ENCODE data around the gene ENAM.
A peak's percentile ranks its signal among the peaks of the same experiment; 100 is the strongest.

ENAM gene

GRCh38 chr4:70628444-70628843 lies at the start of gene ENAM:
TSS of gene ENAM (plus strand) at chr4:70628744. CDS start at chr4:70629501, 757 bp downstream.
- no peak for ATAC-seq
- no peaks in the 10 kb centered on the region for H3K4me1 Mint-ChIP-seq
- H3K27ac Mint-ChIP-seq, result peak within 1 kb of the TSS; percentile 47
- H3K36me3 Mint-ChIP-seq, result no peaks in the 10 kb centered on the region
- H3K27me3 Mint-ChIP-seq, result no peaks in the 10 kb centered on the region
- no peaks in the 10 kb centered on the region for H3K9me3 Mint-ChIP-seq
- no peak within 1 kb of the TSS for H3K4me3 Mint-ChIP-seq

GRCh38 chr4:70581980-70582379 lies 46.6 kb upstream of the ENAM start:
- Mint-ChIP-seq H3K9me3 (no peaks in the 10 kb centered on the region), H3K4me3 (no peak overlapping the region), H3K4me1 (no peaks in the 10 kb centered on the region), H3K27me3 (peaks cover 7% of the 10 kb centered on the region), H3K36me3 (no peaks in the 10 kb centered on the region), H3K27ac (no peak overlapping the region)
- no peak for ATAC-seq

GRCh38 chr4:70583952-70584834 lies 44.4 kb upstream of the ENAM start:
- Mint-ChIP-seq H3K9me3 (no peaks in the 10 kb centered on the region), H3K27me3 (peaks cover 7% of the 10 kb centered on the region), H3K4me1 (peaks cover under 1% of the 10 kb centered on the region), H3K4me3 (no peak overlapping the region), H3K27ac (no peak overlapping the region), H3K36me3 (no peaks in the 10 kb centered on the region)
- ATAC-seq, result no peak

- Mint-ChIP-seq H3K27ac (no peak overlapping the region), H3K9me3 (no peaks in the 10 kb centered on the region), H3K4me3 (no peak overlapping the region), H3K36me3 (no peaks in the 10 kb centered on the region), H3K27me3 (peaks cover 7% of the 10 kb centered on the region), H3K4me1 (peaks cover 15% of the 10 kb centered on the region)
- ATAC-seq, result no peak
These were observed 41.7 kb upstream of the ENAM start for GRCh38 chr4:70586841-70587240.

- H3K36me3 Mint-ChIP-seq, result no peaks in the 10 kb centered on the region
- H3K27me3 Mint-ChIP-seq, result peaks cover 2% of the 10 kb centered on the region
- H3K27ac Mint-ChIP-seq, result no peak overlapping the region
- peak; percentile 92 for ATAC-seq
- no peaks in the 10 kb centered on the region for H3K9me3 Mint-ChIP-seq
- peaks cover 15% of the 10 kb centered on the region for H3K4me1 Mint-ChIP-seq
- no peak overlapping the region for H3K4me3 Mint-ChIP-seq
These were observed 38.8 kb upstream of the ENAM start for GRCh38 chr4:70589785-70590184.

GRCh38 chr4:70591955-70592582 lies 36.5 kb upstream of the ENAM start, which contains the start of gene AMBN:
TSS of gene AMBN (plus strand) at chr4:70592256. CDS start at chr4:70592359, 103 bp downstream.
- Mint-ChIP-seq H3K4me1 (peaks cover 15% of the 10 kb centered on the region), H3K9me3 (no peaks in the 10 kb centered on the region), H3K36me3 (no peaks in the 10 kb centered on the region), H3K27me3 (peaks cover 10% of the 10 kb centered on the region), H3K4me3 (no peak within 1 kb of the TSS), H3K27ac (no peak within 1 kb of the TSS)
- ATAC-seq, result no peak

GRCh38 chr4:70594196-70594595 lies 34.3 kb upstream of the ENAM start:
- H3K9me3 Mint-ChIP-seq, result no peaks in the 10 kb centered on the region
- peaks cover 15% of the 10 kb centered on the region for H3K4me1 Mint-ChIP-seq
- H3K4me3 Mint-ChIP-seq, result no peak overlapping the region
- H3K27me3 Mint-ChIP-seq, result peaks cover 10% of the 10 kb centered on the region
- no peak for ATAC-seq
- no peak overlapping the region for H3K27ac Mint-ChIP-seq
- no peaks in the 10 kb centered on the region for H3K36me3 Mint-ChIP-seq

- no peaks in the 10 kb centered on the region for H3K36me3 Mint-ChIP-seq
- H3K4me1 Mint-ChIP-seq, result peaks cover 6% of the 10 kb centered on the region
- H3K9me3 Mint-ChIP-seq, result no peaks in the 10 kb centered on the region
- ATAC-seq, result no peak
- H3K27me3 Mint-ChIP-seq, result peaks cover 2% of the 10 kb centered on the region
- H3K27ac Mint-ChIP-seq, result no peak overlapping the region
- H3K4me3 Mint-ChIP-seq, result no peak overlapping the region
These were observed 28.2 kb upstream of the ENAM start for GRCh38 chr4:70600305-70600704.

GRCh38 chr4:70600977-70601376 lies 27.6 kb upstream of the ENAM start:
- Mint-ChIP-seq H3K4me3 (no peak overlapping the region), H3K9me3 (no peaks in the 10 kb centered on the region), H3K4me1 (peaks cover 6% of the 10 kb centered on the region), H3K27ac (no peak overlapping the region), H3K36me3 (no peaks in the 10 kb centered on the region), H3K27me3 (no peaks in the 10 kb centered on the region)
- no peak for ATAC-seq

GRCh38 chr4:70601422-70602039 lies 27.0 kb upstream of the ENAM start:
- no peak overlapping the region for H3K4me3 Mint-ChIP-seq
- H3K4me1 Mint-ChIP-seq, result peaks cover 6% of the 10 kb centered on the region
- no peak overlapping the region for H3K27ac Mint-ChIP-seq
- ATAC-seq, result peak; percentile 84
- H3K36me3 Mint-ChIP-seq, result no peaks in the 10 kb centered on the region
- no peaks in the 10 kb centered on the region for H3K9me3 Mint-ChIP-seq
- H3K27me3 Mint-ChIP-seq, result no peaks in the 10 kb centered on the region

- Mint-ChIP-seq H3K36me3 (no peaks in the 10 kb centered on the region), H3K4me3 (no peak overlapping the region), H3K9me3 (no peaks in the 10 kb centered on the region), H3K27ac (no peak overlapping the region), H3K4me1 (peaks cover 6% of the 10 kb centered on the region), H3K27me3 (no peaks in the 10 kb centered on the region)
- ATAC-seq, result no peak
These were observed 24.7 kb upstream of the ENAM start for GRCh38 chr4:70603856-70604255.

GRCh38 chr4:70606459-70606858 lies 22.1 kb upstream of the ENAM start:
- no peaks in the 10 kb centered on the region for H3K27me3 Mint-ChIP-seq
- H3K9me3 Mint-ChIP-seq, result no peaks in the 10 kb centered on the region
- no peaks in the 10 kb centered on the region for H3K36me3 Mint-ChIP-seq
- no peak for ATAC-seq
- no peak overlapping the region for H3K4me3 Mint-ChIP-seq
- H3K27ac Mint-ChIP-seq, result no peak overlapping the region
- H3K4me1 Mint-ChIP-seq, result peaks cover 1% of the 10 kb centered on the region

GRCh38 chr4:70607334-70607853 lies 21.1 kb upstream of the ENAM start:
- H3K27me3 Mint-ChIP-seq, result no peaks in the 10 kb centered on the region
- H3K27ac Mint-ChIP-seq, result no peak overlapping the region
- H3K9me3 Mint-ChIP-seq, result no peaks in the 10 kb centered on the region
- no peaks in the 10 kb centered on the region for H3K4me1 Mint-ChIP-seq
- H3K4me3 Mint-ChIP-seq, result no peak overlapping the region
- H3K36me3 Mint-ChIP-seq, result no peaks in the 10 kb centered on the region
- no peak for ATAC-seq

GRCh38 chr4:70608324-70608723 lies 20.2 kb upstream of the ENAM start:
- ATAC-seq, result no peak
- H3K4me1 Mint-ChIP-seq, result peaks cover 3% of the 10 kb centered on the region
- H3K27ac Mint-ChIP-seq, result no peak overlapping the region
- H3K4me3 Mint-ChIP-seq, result no peak overlapping the region
- no peaks in the 10 kb centered on the region for H3K36me3 Mint-ChIP-seq
- no peaks in the 10 kb centered on the region for H3K9me3 Mint-ChIP-seq
- no peaks in the 10 kb centered on the region for H3K27me3 Mint-ChIP-seq
